ENCODE measurements around the gene MND1. TPM values are rescaled to one million over a fixed set of nuclear protein-coding genes. Genes with fewer than 3 reads are reported as not detected.
A peak's percentile ranks its signal among the peaks of the same experiment; 100 is the strongest.

The MND1 gene
- total and polyA plus RNA-seq, 8 donors: 0.25 to 0.70 (median 0.35) TPM; not detected in 3

DNA sequence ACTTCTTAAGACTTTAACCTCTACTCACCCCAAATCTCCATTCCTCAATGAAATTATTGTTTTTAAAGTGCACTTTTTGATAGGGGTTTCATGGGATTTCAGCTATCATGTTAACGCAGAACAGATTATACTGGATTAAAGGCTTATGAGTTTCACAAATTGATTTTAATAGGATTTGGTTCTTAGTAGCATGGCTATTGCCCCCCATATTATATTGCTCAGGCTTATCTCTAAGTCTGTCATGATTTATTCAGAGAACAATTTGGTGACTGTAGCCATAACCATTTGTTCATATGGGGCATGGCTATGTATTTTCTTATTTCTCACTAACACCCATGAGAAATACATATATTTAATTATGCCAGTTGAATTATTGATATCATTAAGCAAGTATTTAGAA is 57.0 kb downstream of the MND1 start:
- H3K27me3 ChIP-seq: no peaks in the 10 kb centered on the region
- H3K27ac ChIP-seq: no peak overlapping the region
- intact Hi-C loops (cut with DNase I): no loop called here
- H3K36me3 ChIP-seq: no peaks in the 10 kb centered on the region
- H3K9me3 ChIP-seq: no peaks in the 10 kb centered on the region
- ATAC-seq (no peak), DNase-seq (no peak), FAIRE-seq (no peak)
- H3K4me3 ChIP-seq: no peak overlapping the region
- 97 to 100% methylated on average over 1 of the region's 1 CpG for WGBS, 2 donors
- TF ChIP-seq, protein P1, sequence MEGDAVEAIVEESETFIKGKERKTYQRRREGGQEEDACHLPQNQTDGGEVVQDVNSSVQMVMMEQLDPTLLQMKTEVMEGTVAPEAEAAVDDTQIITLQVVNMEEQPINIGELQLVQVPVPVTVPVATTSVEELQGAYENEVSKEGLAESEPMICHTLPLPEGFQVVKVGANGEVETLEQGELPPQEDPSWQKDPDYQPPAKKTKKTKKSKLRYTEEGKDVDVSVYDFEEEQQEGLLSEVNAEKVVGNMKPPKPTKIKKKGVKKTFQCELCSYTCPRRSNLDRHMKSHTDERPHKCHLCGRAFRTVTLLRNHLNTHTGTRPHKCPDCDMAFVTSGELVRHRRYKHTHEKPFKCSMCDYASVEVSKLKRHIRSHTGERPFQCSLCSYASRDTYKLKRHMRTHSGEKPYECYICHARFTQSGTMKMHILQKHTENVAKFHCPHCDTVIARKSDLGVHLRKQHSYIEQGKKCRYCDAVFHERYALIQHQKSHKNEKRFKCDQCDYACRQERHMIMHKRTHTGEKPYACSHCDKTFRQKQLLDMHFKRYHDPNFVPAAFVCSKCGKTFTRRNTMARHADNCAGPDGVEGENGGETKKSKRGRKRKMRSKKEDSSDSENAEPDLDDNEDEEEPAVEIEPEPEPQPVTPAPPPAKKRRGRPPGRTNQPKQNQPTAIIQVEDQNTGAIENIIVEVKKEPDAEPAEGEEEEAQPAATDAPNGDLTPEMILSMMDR (IDR thresholded peaks at IDR 0.05): no peak
- no peaks in the 10 kb centered on the region for H3K4me1 ChIP-seq

DNA sequence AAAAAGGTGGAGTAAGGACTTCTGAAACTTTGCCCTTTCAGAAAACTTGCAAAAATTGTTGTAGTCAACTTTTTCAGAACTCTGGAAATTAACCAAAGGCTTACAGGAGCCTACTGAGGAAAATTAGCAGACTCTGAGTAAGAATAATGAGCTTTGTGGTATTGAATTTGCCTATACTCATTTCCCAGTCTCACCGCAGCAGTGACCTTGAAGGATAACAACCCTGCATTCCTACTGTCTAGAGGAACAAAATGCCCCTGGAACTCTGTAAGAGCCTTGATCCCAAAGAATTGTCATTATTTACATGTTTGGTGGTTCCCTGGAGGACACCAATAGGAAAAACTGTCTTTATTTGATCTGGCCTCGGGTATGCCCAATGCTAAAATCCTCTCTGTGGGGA is 57.9 kb downstream of the MND1 start:
- Histone ChIP-seq H3K27me3 (no peaks in the 10 kb centered on the region), H3K36me3 (no peaks in the 10 kb centered on the region), H3K27ac (no peak overlapping the region), H3K9me3 (no peaks in the 10 kb centered on the region), H3K4me1 (no peaks in the 10 kb centered on the region), H3K4me3 (no peak overlapping the region)
- FAIRE-seq: no peak
- intact Hi-C loops (cut with DNase I): no loop called here
- no peak for DNase-seq
- TF ChIP-seq, protein P1 (IDR thresholded peaks at IDR 0.05): no peak
- no peak for ATAC-seq
- WGBS, 2 donors: 40 to 55% methylated on average over 2 of the region's 2 CpGs

DNA sequence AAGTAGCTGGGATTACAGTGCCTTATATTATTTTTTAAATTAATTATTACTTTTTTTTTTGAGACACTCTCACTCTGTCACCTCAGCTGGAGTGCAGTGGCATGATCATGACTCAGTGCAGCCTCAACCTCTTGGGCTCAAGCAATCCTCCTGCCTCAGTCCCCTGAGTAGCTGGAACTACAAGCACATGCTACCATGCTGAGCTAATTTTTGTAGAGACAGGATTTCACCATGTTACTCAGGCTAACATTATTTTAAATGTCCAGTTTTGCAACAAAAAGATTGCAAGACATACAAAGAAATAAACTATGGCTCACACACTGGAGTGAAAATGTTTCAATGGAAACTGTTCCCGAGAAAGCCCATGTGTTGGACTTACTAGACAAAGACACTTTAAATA is 59.2 kb downstream of the MND1 start:
- TF ChIP-seq, protein P1 (IDR thresholded peaks at IDR 0.05): no peak
- DNase-seq (no peak), FAIRE-seq (no peak), ATAC-seq (no peak)
- Histone ChIP-seq H3K27me3 (no peaks in the 10 kb centered on the region), H3K36me3 (no peaks in the 10 kb centered on the region), H3K4me3 (no peak overlapping the region), H3K9me3 (no peaks in the 10 kb centered on the region), H3K4me1 (no peaks in the 10 kb centered on the region), H3K27ac (no peak overlapping the region)
- WGBS, 2 donors: 98 to 100% methylated on average over 1 of the region's 1 CpG
- intact Hi-C loops (cut with DNase I): no loop called here

DNA sequence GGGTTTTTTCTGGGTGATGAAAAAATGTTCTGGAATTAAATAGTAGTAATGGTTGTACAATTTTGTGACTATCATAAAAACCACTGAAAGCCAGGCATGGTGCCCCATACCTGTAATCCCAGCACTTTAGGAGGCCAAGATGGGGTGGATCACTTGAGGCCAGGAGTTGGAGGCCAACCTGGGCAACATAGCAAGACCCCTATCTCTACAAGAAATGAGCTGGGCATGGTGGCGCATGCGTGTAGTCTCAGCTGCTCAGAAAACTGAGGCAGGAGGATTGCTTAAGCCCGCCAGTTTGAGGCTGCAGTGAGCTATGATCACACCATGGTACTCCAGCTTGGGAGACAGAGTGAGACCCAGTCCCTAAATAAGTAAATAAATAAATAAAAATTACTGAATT is 63.4 kb downstream of the MND1 start:
- Histone ChIP-seq H3K4me3 (no peak overlapping the region), H3K9me3 (no peaks in the 10 kb centered on the region), H3K27me3 (no peaks in the 10 kb centered on the region), H3K36me3 (no peaks in the 10 kb centered on the region), H3K4me1 (no peaks in the 10 kb centered on the region), H3K27ac (no peak overlapping the region)
- intact Hi-C loops (cut with DNase I): no loop called here
- FAIRE-seq (no peak), DNase-seq (no peak), ATAC-seq (no peak)
- TF ChIP-seq, protein P1 (IDR thresholded peaks at IDR 0.05): no peak
- 95 to 97% methylated on average over 3 of the region's 3 CpGs for WGBS, 2 donors

DNA sequence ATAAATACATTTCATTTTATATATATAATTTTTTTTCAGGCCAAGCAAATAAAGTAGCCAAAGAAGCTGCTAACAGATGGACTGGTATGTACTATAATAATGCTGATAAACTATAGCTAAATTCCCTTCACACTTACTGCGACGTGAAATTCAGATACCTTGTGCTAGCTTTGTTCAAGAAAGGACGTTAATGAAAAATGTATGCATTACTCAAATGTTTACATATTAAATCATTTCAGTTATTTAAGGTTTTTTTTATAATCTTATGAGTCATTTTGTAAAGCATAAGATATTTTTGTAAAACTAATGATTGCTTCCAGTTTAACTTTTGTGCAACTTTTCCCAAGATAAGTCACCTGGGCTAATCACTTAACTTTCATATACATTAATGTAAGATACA is 64.4 kb downstream of the MND1 start:
- TF ChIP-seq, protein P1 (IDR thresholded peaks at IDR 0.05): no peak
- H3K27me3 ChIP-seq: no peaks in the 10 kb centered on the region
- no peak for DNase-seq
- WGBS, 2 donors: 90 to 95% methylated on average over 3 of the region's 3 CpGs
- H3K4me3 ChIP-seq: no peak overlapping the region
- H3K9me3 ChIP-seq: no peaks in the 10 kb centered on the region
- ATAC-seq: no peak
- H3K27ac ChIP-seq: no peak overlapping the region
- FAIRE-seq: peak; percentile 53
- H3K36me3 ChIP-seq: no peaks in the 10 kb centered on the region
- H3K4me1 ChIP-seq: no peaks in the 10 kb centered on the region
- intact Hi-C loops (cut with DNase I): no loop called here

All from pancreas (tissue), 10 donors.